Tibial nerve (tissue), 4 donors: ENCODE results near the gene SLC25A42. TPM values are rescaled to one million over a fixed set of nuclear protein-coding genes. Genes with fewer than 3 reads are reported as not detected.

ENCODE experiments used
- DNase-seq, 2 donors: peaks; one replicate each; pipeline ENCODE4 v3.0.0-alpha.2; 2019; ENCODE audit warnings: low spot score in 2 of 2
- H3K27ac ChIP-seq, 4 donors: fragments of 200-600 bp; sonication (generic) in 3 of 4; one replicate each; pipeline ENCODE4 v1.5.1; 2017 to 2019; ENCODE audit warnings: mild to moderate bottlenecking in 1 of 4
- H3K27me3 ChIP-seq, 2 donors: fragments of 200-600 bp; sonication (generic) in 1 of 2; one replicate each; pipeline versions ENCODE4 v1.5.1 to v1.6.0; 2017 to 2019
- H3K36me3 ChIP-seq, 3 donors: fragments of 200-600 bp; sonication (generic); one replicate each; pipeline ENCODE4 v1.5.1; 2018 to 2019
- H3K4me1 ChIP-seq, 4 donors: fragments of 200-600 bp; sonication (generic) in 3 of 4; one replicate each; pipeline ENCODE4 v1.5.1; 2017 to 2019
- H3K4me3 ChIP-seq, 4 donors: fragments of 200-600 bp; sonication (generic) in 3 of 4; one replicate each; pipeline ENCODE4 v1.5.1; 2017 to 2019; ENCODE audit warnings: mild to moderate bottlenecking in 1 of 4, moderate library complexity in 1 of 4
- H3K9me3 ChIP-seq, 4 donors: fragments of 200-600 bp; sonication (generic) in 3 of 4; one replicate each; pipeline ENCODE4 v1.5.1; 2017 to 2019
- EP300 ChIP-seq, 2 donors: sonication (generic); formaldehyde crosslinking; IDR thresholded peaks; one replicate each; pipeline ENCODE4 v1.6.1; 2017; ENCODE audit warnings: antibody characterized with exemption in 2 of 2, mild to moderate bottlenecking in 1 of 2
- POLR2A ChIP-seq, 2 donors: fragments of 450-650 bp; IDR thresholded peaks; one replicate each; pipeline ENCODE4 v1.6.1; 2017; ENCODE audit warnings: antibody characterized with exemption in 2 of 2, mild to moderate bottlenecking in 2 of 2, moderate library complexity in 2 of 2
- WGBS, 2 donors: methylation state at CpG; one replicate each; pipeline ENCODE4 v1.1.5; 2018; 5-methylcytosine and 5-hydroxymethylcytosine counted together
- total RNA-seq, 4 donors: library from RNA; depleted of rRNA; stranded (reverse); fragments of >200 nt; gene quantifications; one replicate each; pipeline ENCODE4 v1.1.0, GENCODE V29; 2016
- TF ChIP-seq, protein P1 (sequence below), 5 experiments: fragments of 200-600 bp in 3 of 5; fragments of 450-650 bp in 2 of 5; sonication (generic) in 3 of 5; IDR thresholded peaks; one replicate each; pipeline ENCODE4 v1.5.1; 2016 to 2019; ENCODE audit warnings: antibody characterized with exemption in 5 of 5, mild to moderate bottlenecking in 3 of 5, moderate library complexity in 2 of 5

SLC25A42 gene
- total RNA-seq, 4 donors from 2014 or later: 13.8 to 25.5 (median 15.5) TPM

DNA sequence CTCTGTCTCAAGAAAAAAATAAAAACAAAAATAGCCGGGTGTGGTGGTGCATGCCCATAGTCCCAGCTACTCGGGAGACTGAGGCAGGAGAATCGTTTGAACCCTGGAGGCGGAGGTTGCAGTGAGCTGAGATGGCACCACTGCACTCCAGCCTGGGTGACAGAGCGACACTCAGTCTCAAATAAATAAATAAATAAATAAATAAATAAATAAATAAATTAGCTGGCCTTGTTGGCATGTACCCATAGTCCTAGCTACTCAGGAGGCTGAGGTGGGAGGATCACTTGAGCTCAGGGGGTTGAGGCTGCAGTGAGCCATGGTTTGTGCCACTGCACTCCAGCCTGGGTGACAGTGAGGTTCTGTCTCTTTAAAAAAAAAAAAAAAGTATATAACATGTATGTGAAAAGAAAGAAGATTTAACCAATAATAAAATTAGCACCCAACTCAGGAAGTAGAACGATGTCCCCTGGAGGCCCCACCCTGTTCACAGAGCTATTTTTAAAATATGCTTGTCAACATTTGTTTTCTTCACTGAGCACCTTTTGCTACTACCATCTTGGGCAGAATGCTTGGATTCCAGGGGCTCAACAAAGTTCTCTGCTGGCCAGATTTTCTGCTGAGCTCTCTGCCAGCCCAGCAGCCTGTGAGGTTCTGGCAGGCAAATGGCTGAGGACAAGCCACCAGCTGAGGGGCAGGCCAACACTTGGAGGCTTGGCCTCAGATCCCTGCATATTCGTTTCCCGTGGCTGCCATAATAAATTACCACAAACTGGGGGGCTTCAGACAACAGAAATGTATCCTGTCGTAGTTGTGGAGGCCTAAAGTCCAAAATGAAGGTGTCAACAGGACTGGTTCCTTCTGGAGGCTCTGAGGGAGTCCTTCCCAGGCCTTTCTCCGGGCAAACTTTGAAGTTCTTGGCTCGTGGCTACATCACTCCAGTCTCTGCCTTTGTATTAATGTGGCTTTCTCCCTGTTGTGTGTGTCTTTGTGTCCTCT is 5.2 kb downstream of the SLC25A42 start:
- no peaks in the 10 kb centered on the region for H3K9me3 ChIP-seq
- H3K4me3 ChIP-seq: no peak overlapping the region
- H3K27me3 ChIP-seq: no peaks in the 10 kb centered on the region
- WGBS, 2 donors: 71 to 75% methylated on average over 11 of the region's 11 CpGs
- H3K36me3 ChIP-seq: no peaks in the 10 kb centered on the region
- no peak for DNase-seq
- peak overlapping the region in 2 of 4 donors; percentile 1 to 30 for H3K27ac ChIP-seq
- H3K4me1 ChIP-seq: peaks cover 0 to 28% (median 6%) of the 10 kb centered on the region in 4 donors
- no peak for TF ChIP-seq POLR2A (IDR thresholded peaks at IDR 0.05)
- TF ChIP-seq, protein P1, sequence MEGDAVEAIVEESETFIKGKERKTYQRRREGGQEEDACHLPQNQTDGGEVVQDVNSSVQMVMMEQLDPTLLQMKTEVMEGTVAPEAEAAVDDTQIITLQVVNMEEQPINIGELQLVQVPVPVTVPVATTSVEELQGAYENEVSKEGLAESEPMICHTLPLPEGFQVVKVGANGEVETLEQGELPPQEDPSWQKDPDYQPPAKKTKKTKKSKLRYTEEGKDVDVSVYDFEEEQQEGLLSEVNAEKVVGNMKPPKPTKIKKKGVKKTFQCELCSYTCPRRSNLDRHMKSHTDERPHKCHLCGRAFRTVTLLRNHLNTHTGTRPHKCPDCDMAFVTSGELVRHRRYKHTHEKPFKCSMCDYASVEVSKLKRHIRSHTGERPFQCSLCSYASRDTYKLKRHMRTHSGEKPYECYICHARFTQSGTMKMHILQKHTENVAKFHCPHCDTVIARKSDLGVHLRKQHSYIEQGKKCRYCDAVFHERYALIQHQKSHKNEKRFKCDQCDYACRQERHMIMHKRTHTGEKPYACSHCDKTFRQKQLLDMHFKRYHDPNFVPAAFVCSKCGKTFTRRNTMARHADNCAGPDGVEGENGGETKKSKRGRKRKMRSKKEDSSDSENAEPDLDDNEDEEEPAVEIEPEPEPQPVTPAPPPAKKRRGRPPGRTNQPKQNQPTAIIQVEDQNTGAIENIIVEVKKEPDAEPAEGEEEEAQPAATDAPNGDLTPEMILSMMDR (IDR thresholded peaks at IDR 0.05): no peak
- no peak for TF ChIP-seq EP300 (IDR thresholded peaks at IDR 0.05)

DNA sequence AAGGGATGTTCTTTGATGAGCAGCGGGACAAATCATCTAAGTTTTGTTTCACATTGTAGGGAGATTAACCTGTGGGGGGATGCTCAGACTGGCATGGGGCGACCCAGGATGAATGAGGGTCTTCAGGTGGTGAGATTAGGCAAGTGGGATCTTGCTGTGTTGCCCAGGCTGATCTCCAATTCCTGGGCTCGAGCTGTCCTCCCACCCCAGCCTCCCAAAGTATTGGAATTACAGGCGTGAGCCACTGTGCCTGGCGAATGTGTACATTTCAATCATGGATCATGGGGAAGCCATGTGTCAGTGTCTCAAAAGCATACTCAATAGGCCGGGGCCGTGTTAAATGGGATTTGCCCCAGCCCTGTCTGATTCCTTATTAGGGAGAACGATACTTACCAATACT is 8.1 kb downstream of the SLC25A42 start:
- H3K9me3 ChIP-seq: no peaks in the 10 kb centered on the region
- no peak for DNase-seq
- no peaks in the 10 kb centered on the region for H3K27me3 ChIP-seq
- H3K4me1 ChIP-seq: peaks cover 0 to 18% (median 0%) of the 10 kb centered on the region in 4 donors
- peaks cover 0 to 14% (median 0%) of the 10 kb centered on the region in 3 donors for H3K36me3 ChIP-seq
- TF ChIP-seq POLR2A (IDR thresholded peaks at IDR 0.05) (no peak), EP300 (IDR thresholded peaks at IDR 0.05) (no peak)
- TF ChIP-seq, protein P1 (IDR thresholded peaks at IDR 0.05): no peak
- no peak overlapping the region for H3K4me3 ChIP-seq
- WGBS, 2 donors: 92 to 95% methylated on average over 8 of the region's 8 CpGs
- H3K27ac ChIP-seq: no peak overlapping the region

DNA sequence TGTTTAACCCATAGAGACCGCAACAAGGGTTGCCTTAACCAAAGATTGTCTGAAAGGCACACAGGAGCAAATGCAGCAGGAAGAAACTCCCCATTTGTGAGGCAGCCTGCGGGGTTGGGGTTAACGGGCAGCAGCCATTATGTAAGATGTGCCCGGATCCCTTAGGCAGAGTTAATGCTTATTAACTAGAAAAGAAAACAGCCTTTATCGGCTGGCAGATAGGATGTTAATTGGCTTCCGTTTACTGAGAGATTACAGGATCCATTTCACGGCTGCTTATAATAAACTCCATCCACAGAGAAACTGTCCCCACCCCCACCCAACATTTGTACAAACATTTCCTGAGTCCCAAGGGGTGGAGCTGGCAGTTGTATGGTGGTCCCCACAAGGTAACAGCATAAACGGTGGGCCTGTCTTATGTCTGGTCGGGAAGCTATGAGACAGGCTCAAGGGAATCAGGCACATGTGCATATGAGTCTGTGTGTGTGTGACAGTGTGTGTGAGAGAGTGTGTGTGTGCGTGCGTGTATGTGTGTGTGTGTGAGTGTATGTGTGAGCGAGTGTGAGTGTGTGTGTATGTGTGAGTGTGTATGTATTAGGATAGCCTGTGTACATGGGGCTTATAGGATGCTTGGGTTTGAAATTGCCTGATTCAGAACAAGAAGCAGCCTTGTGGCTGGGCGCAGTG is 10.5 kb downstream of the SLC25A42 start:
- no peak for TF ChIP-seq POLR2A (IDR thresholded peaks at IDR 0.05)
- TF ChIP-seq, protein P1 (IDR thresholded peaks at IDR 0.05): no peak
- no peak for TF ChIP-seq EP300 (IDR thresholded peaks at IDR 0.05)
- 57 to 61% methylated on average over 13 of the region's 13 CpGs for WGBS, 2 donors
- no peaks in the 10 kb centered on the region for H3K9me3 ChIP-seq

DNA sequence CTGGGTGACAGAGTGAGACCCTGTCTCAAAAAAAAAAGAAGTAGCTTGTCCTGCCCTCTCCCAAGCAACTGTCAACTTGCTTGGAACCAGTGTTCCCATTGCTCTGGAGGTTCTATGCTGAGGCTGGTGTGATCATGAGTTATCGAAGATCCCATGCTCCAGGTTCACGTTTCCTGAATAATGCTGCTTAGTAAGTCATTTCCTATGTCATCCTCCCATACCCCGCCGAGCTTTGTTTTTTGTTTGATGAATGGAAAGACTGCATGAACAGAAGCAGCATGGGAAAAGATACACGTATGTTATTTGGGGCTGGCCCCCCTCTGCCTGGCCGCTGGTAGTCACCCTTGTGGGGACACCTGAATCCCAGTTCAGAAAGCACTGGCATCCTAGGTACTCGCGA is 11.3 kb downstream of the SLC25A42 start:
- no peaks in the 10 kb centered on the region for H3K27me3 ChIP-seq

More for the DNA sequence above, 10.5 kb downstream of the SLC25A42 start:
- Histone ChIP-seq H3K4me3 (no peak overlapping the region), H3K27me3 (no peaks in the 10 kb centered on the region), H3K36me3 (peaks cover 0 to 28% (median 0%) of the 10 kb centered on the region in 3 donors), H3K27ac (no peak overlapping the region), H3K4me1 (peaks cover 0 to 11% (median 0%) of the 10 kb centered on the region in 4 donors)
- no peak for DNase-seq

More for the DNA sequence above, 11.3 kb downstream of the SLC25A42 start:
- Histone ChIP-seq H3K4me1 (peaks cover 0 to 9% (median 0%) of the 10 kb centered on the region in 4 donors), H3K27ac (no peak overlapping the region), H3K4me3 (no peak overlapping the region), H3K36me3 (peaks cover 0 to 28% (median 0%) of the 10 kb centered on the region in 3 donors), H3K9me3 (no peaks in the 10 kb centered on the region)
- DNase-seq: no peak
- no peak for TF ChIP-seq POLR2A (IDR thresholded peaks at IDR 0.05)
- TF ChIP-seq, protein P1 (IDR thresholded peaks at IDR 0.05): no peak
- no peak for TF ChIP-seq EP300 (IDR thresholded peaks at IDR 0.05)
- WGBS, 2 donors: 91 to 94% methylated on average over 8 of the region's 8 CpGs
